Nucleus accumbens (tissue), 56 donors: Measurements from ENCODE around the gene EIF4G3.
"Not testable (repeated sequence)": the region's sequence is repeated elsewhere in the genome, so short reads cannot be mapped to it uniquely, and the experiment has no call there.

ENCODE experiments used
- DNase-seq, 56 donors: peaks; one replicate each; lab custom pipeline; 2025; lab: John Stamatoyannopoulos, UW

The EIF4G3 gene

GRCh38 chr1:21035794-21036193 is 140.9 kb downstream of the EIF4G3 start:
- DNase-seq = no peak

DNA sequence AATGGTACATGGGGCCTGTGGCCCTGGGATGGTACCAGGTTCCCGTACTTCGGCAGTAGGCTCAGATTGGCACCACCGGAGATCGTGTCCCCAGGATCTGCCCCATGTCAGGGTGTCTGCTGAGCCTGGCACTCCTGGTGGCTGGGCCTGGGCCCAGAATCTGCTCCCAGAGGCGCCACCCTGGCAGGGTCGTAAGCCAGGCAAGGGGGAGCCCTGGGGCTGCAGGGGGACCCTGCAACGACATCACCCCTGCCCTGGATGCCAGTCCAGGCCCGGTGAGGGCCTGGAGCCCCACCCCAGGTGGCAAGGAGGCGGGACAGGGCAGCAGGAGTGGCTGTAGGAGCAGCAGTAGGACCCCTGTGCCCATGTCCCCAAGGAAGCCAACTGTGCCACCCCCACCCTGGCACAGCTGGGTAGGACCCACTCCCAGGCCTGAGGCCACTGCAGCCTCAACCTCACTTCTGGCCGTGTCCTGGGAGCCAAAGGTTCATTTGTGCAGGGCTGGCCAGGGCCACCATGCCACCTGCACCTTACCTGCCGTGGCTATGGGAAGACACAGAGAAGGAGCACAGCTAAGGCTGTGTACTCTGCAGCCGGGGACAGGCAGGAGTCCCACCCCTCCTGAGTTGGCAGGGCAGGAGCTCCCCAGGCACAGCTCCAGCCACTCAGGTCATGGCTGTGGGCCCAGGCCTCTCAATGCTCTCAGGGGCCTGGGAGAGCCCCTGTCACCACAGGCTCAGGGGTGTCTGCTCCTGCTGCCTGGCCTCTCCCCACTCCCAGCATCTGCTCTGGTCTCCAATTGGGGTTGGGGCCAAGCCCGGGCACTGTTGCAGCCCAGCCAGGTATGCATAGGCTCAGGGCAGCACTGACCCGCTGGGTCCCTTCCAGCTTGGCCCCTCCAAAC is 141.7 kb downstream of the EIF4G3 start:
- DNase-seq = peak in 16 of 56 donors; percentile 4 to 46 (median 14)

DNA sequence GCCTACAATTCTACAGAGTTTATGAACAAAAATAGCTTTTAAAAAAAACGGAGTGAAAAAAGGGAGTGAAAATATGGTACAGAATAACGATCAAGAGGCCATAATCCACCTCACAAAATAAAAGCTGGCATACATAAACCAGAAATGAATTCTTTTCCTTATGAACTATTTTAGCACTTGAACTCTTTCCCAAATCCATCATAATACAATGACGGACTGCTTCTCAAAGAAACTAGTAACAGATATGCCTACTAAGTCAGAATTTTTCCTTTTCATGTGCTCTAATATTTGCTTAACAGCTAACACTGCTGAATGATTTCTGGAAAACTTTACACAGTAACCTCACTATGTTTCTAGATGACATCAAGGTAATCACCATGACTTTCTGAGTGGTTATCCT is 144.0 kb downstream of the EIF4G3 start:
- DNase-seq = no peak

- DNase-seq = no peak
These were observed 146.5 kb downstream of the EIF4G3 start for GRCh38 chr1:21030181-21030580.

DNA sequence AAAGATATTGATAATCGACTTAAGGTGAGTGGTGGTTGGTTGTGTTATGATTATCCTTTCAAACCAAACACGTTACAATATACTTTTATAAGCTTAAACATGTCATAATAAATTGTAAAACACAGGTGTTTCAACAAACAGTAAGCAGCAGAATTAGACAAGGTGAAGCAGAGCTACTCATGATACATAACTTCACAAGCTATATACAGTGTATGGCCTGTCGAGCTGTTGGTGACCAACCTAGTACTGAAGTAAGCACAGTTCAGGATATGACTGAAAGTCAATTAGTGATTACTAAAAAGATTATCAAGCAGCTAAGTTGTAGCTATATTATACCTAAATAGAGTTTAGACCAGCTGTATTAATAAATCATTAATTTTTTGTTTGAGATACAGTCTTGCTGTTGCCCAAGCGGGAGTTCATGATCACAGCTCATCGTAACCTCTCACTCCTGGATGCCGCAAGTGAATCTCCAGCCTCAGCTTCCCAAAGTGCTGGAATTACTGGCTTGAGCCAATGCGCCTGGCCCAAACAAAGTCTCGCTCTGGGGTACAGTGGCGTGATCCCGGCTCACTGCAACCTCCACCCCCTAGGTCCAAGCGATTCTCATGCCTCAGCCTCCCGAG is 148.1 kb downstream of the EIF4G3 start:
- no peak for DNase-seq

GRCh38 chr1:21027805-21028204 is 148.9 kb downstream of the EIF4G3 start:
- no peak for DNase-seq

- no peak for DNase-seq
These were observed 151.8 kb downstream of the EIF4G3 start for GRCh38 chr1:21024918-21025317.

GRCh38 chr1:21024136-21024896 is 152.4 kb downstream of the EIF4G3 start:
- DNase-seq = not testable (repeated sequence)

DNA sequence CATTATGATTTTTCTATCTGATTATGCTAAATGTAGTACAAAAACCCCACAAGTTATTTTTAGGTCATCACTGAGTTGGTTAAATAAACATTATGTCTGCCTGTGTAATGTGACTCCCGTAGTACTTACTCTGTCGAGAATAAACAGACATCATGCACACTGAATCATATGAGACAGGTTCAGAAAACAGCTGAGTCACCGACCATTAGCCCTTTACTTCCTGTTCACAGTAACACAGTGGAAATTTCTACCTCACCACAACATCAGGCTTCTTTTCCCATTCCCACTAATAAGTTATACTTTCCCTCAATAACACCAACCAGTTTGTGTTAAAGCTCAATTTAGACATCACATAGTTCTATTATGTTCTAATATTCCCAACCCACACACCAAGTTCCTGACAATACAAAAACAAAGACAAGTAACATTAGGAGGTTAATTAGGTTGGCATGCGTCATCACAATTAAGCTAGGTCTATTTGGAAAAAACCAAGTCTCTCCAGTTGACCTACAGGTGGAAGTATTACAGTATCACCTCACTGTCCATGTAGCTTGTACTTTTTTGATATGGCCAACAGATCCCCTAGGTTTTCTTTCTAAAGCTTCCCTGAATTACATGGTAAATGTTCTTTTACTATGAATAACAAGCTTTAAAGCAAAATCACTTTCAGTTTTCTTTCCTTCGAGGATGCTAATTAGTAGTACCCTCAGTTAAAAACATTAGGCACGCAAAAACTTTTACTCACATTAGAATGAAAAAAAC is 154.2 kb downstream of the EIF4G3 start:
- DNase-seq = peak in 4 of 56 donors; percentile 3 to 32 (median 6)

- DNase-seq = no peak
These were observed 155.4 kb downstream of the EIF4G3 start for GRCh38 chr1:21021311-21021710.

- DNase-seq = no peak
These were observed 156.5 kb downstream of the EIF4G3 start for GRCh38 chr1:21020151-21020550.

DNA sequence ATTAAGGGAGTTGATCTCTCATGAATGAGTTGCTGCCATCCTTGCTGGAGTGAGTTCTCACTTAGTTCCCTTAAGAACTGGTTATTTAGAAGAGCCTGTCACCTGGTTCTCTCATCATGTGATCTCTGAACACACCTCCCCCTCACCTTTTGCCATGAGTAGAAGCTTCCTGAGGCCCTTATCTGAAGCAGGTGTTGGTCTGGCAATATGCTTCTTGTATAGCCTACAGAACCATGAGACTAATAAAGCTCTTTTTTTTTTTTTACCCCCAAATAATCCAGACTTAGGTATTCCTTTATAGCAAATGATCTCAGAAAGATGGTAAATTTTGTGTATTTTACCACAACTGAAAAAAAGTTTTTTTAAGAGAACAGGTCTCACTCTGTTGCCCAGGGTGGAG is 158.0 kb downstream of the EIF4G3 start:
- no peak for DNase-seq

DNA sequence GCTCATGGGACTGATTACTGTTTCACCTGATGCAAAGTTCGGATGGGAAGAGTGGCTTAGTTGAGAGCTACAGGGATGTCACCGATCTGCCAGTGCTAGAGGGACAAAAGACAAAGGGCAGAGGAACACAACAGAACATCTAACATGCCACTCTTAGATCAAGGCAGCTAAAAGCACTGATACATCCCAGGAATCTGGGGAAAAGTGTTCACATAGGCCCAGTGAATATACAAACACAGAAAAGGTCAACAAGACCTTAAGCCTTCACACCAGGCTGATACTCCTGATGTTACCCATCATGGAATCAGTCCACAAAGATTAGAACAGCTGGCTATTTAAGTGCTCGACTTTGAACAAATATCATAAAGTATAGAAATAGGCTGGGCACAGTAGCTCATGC is 163.2 kb downstream of the EIF4G3 start:
- DNase-seq = no peak

- no peak for DNase-seq
These were observed 163.8 kb downstream of the EIF4G3 start for GRCh38 chr1:21012937-21013336.

- DNase-seq = no peak
These were observed 168.8 kb downstream of the EIF4G3 start for GRCh38 chr1:21007876-21008275.

- DNase-seq = no peak
These were observed 171.0 kb downstream of the EIF4G3 start for GRCh38 chr1:21005466-21006239.

DNA sequence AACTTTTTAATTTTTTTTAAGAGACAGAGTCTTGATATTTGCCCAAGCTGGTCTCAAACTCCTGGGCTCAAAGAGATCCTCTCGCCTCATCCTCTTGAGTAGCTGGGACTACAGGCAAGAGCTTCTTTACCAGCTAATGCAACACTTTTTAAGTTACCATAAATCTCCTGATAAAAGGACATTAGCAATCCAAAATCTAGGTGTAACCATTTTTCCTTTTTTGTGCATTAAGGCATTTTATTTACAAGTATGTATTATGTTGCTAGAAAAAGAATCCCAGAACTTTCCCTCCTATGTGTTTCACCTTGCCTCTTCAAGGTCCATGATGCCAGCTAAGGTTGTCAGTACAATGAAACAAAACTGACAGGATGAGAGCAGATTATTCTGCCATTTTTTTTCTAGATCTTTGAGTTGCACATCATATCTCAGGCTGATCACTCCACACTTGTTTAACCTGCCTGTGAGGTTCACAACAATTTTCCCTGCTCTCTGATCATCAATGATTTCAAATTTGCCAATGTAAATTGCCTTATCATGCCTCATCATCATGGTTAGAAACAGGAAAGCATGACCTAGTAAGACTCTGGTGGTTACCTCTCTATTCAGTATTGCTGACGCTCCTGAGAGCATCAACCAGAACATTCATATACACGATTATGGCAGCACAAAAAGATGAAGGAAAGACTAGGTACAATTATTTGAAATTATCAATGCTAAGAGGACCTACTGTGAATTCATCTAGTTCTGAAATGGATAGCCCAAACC is 173.2 kb downstream of the EIF4G3 start:
- DNase-seq = no peak

DNA sequence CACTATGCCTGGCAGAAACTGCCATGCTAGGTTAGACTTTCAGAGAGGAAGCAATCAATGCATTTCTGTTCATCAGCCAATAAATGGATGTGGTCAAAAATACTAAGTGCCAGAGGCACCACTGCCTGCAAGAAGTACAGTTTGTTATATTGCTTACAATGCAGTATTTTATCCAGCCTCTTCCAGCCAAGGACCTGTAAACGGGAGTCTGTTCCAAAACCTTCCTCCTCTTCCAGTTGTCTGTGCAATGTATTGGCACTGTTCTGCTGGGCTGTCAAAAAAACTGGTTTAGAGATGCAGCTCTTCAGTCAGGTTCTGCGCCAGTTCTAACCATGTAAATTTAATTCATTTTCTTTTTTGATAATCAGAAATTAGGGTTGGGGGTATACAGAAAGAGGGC is 175.7 kb downstream of the EIF4G3 start:
- no peak for DNase-seq

DNA sequence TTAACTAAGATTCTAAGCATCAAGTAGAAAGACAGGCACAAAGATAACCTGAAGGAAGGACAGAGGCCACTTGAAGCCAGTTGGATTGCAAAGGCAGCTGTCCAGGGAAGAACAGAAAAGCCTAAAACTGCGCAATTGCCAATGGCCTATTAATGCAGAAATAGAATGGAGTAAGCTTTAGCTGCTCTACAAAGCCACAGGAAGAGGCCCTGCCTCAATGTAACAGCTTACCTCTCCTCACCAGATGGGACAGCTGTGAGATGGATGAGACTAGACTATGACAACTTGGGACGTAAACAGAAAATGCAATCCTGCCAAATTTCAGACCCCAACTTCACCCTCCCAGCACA is 176.5 kb downstream of the EIF4G3 start:
- no peak for DNase-seq
